ENCODE data around the gene SUN1.

Gene SUN1

DNA sequence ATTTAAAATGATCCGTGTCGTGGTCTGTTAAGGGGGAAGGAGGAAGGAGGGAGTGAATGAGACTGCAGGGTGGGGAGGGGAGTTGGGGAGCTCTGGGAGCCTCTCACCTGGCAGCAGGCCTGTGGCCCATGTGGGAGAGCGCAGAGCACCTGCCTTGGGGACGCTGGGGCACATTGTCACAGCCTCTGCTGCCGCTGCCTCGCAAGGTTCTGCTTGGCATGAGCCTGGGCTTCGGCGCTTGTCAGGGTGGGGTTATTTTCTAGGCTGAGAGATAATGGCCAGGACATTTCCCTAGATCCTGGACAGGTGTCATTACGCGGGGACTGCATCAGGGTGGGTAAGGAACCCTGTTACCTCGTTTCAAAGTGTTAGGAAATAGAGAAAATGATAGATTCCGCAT lies 2.2 kb upstream of the SUN1 start:
- no peak for FAIRE-seq
- no peak for TF ChIP-seq POLR2AphosphoS5 (IDR thresholded peaks at IDR 0.05; ENCODE audit: low read depth, low read length)
- TF ChIP-seq PAX5 (IDR thresholded peaks at IDR 0.05; ENCODE audit: insufficient read depth, low read length, severe bottlenecking): no peak
- TF ChIP-seq TAF1 (IDR thresholded peaks at IDR 0.05; ENCODE audit: low read depth, low read length): no peak
- no peak for TF ChIP-seq POU2F2 (IDR thresholded peaks at IDR 0.05; ENCODE audit: low read depth, low read length)
- TF ChIP-seq SPI1 (IDR thresholded peaks at IDR 0.05; ENCODE audit: low read depth, low read length): no peak
- DNase-seq (ENCODE audit: insufficient read length, low spot score): no peak

DNA sequence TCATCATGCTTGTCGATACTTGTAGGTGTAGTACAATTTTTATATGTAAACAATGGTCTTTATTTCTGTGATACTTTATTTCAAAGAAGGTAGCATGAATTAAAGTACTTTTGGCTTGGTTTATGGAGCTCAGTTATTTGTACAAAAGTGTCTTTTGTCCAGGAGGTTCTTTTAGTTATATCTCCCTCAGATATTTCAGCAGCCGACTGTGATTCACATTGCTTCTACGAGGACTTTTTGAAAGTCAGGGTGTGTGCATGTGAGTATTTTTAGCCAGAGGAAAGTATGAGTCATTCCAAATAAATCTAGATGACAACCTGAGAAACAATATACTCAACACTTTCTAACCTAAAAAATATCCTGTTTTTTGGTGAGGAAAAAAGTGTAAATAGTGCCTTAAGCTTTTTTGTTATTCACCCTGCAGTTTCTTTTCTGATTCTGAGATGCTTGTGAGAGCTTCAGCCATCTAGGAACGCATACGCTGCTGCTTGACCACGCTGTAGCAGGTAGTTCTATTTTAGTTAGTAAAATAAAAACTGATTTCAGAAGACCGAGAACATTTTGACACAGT lies 595 bp upstream of the SUN1 start:
- DNase-seq (ENCODE audit: insufficient read length, low spot score) (peak; percentile 57), FAIRE-seq (peak; percentile 65)
- TF ChIP-seq POLR2AphosphoS5 (IDR thresholded peaks at IDR 0.05; ENCODE audit: low read depth, low read length): no peak
- TF ChIP-seq SPI1 (IDR thresholded peaks at IDR 0.05; ENCODE audit: low read depth, low read length): no peak
- no peak for TF ChIP-seq TAF1 (IDR thresholded peaks at IDR 0.05; ENCODE audit: low read depth, low read length)
- TF ChIP-seq POU2F2 (IDR thresholded peaks at IDR 0.05; ENCODE audit: low read depth, low read length): no peak
- no peak; the same call in 1 of the 2 replicates for TF ChIP-seq POLR2A (IDR thresholded peaks at IDR 0.05; ENCODE audit: low read depth, low read length)
- TF ChIP-seq PAX5 (IDR thresholded peaks at IDR 0.05; ENCODE audit: insufficient read depth, low read length, severe bottlenecking): no peak

DNA sequence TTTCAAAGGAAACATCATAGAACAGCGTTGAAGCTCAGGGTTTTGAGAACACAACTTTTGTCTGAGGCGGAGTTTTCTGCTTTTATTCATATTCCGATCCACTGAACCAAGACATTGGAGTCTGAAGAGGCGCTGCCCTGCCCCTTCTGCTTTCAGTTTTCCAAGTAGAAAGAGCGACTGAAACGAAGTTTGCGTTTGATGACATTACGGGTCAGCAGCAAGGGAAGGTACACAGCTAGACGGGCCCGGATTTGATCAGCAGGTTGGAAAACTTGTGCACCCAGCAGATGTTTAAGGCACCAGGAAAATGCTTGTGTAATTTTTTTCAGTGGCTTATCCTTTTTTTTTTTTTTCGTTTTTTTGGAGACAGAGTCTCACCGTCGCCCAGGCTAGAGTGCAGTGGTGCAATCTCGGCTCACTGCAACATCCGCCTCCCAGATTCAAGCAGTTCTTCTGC lies 720 bp downstream of the SUN1 start:
- DNase-seq (ENCODE audit: insufficient read length, low spot score) (no peak), FAIRE-seq (no peak)
- TF ChIP-seq PAX5 (IDR thresholded peaks at IDR 0.05; ENCODE audit: insufficient read depth, low read length, severe bottlenecking): no peak
- no peak for TF ChIP-seq POU2F2 (IDR thresholded peaks at IDR 0.05; ENCODE audit: low read depth, low read length)
- TF ChIP-seq POLR2AphosphoS5 (IDR thresholded peaks at IDR 0.05; ENCODE audit: low read depth, low read length): no peak
- no peak for TF ChIP-seq SPI1 (IDR thresholded peaks at IDR 0.05; ENCODE audit: low read depth, low read length)
- TF ChIP-seq POLR2A (IDR thresholded peaks at IDR 0.05; ENCODE audit: low read depth, low read length): no peak
- TF ChIP-seq TAF1 (IDR thresholded peaks at IDR 0.05; ENCODE audit: low read depth, low read length): no peak

DNA sequence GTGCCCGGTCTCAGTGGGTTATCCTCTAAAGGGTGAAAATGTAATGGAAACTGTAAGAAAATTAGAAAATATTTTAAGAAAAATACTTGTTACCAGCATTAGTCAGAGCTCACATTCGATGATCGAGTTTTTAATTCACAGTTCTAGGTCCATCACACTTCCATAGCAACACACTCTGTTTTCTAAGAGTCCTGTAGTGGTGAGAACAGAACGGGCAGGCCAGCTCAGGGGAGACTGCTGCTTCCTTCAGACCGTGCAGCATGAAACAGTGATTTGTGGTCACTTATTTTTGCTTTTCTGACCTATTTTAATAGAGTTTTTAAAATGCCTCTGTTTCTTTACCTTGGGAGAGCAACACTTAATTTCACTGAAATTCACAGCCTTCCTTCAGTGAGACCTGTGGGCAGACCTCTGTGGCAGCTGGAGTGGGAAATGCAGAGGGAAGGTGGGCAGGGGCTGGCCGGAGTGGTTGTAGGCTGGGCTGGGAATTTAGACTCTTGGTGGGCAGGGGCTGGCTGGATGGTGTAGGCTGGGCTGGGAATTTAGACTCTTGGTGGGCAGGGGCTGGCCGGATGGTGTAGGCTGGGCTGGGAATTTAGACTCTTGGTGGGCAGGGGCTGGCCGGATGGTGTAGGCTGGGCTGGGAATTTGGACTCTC lies 1.5 kb downstream of the SUN1 start:
- FAIRE-seq (no peak), DNase-seq (ENCODE audit: insufficient read length, low spot score) (no peak)
- TF ChIP-seq SPI1 (IDR thresholded peaks at IDR 0.05; ENCODE audit: low read depth, low read length) (no peak), POLR2A (IDR thresholded peaks at IDR 0.05; ENCODE audit: low read depth, low read length) (no peak), PAX5 (IDR thresholded peaks at IDR 0.05; ENCODE audit: insufficient read depth, low read length, severe bottlenecking) (no peak), POU2F2 (IDR thresholded peaks at IDR 0.05; ENCODE audit: low read depth, low read length) (no peak), POLR2AphosphoS5 (IDR thresholded peaks at IDR 0.05; ENCODE audit: low read depth, low read length) (no peak), TAF1 (IDR thresholded peaks at IDR 0.05; ENCODE audit: low read depth, low read length) (no peak)

DNA sequence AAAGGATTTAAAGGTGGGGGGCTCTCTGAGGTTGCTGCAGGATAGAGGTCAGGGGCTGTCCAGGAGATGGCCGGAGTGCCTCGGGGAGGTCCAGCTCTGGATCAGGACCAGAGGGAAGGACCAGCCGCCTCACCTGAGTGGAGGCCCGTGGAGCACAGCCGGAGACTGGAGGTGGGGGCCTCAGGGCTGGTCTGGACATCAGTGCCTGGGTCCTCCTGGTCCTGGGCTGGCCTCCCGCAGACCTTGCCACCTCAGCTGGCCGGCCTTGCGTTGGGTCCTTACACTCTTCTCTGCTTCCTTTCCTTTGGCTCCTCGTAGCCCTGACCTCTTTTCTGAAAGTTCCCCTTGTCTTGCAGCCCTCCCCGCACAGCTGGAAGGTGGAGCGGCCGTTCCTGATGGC lies 2.0 kb downstream of the SUN1 start:
- FAIRE-seq (no peak), DNase-seq (ENCODE audit: insufficient read length, low spot score) (no peak)
- TF ChIP-seq TAF1 (IDR thresholded peaks at IDR 0.05; ENCODE audit: low read depth, low read length) (no peak), POLR2A (IDR thresholded peaks at IDR 0.05; ENCODE audit: low read depth, low read length) (no peak), PAX5 (IDR thresholded peaks at IDR 0.05; ENCODE audit: insufficient read depth, low read length, severe bottlenecking) (no peak), SPI1 (IDR thresholded peaks at IDR 0.05; ENCODE audit: low read depth, low read length) (no peak), POLR2AphosphoS5 (IDR thresholded peaks at IDR 0.05; ENCODE audit: low read depth, low read length) (no peak), POU2F2 (IDR thresholded peaks at IDR 0.05; ENCODE audit: low read depth, low read length) (no peak)

DNA sequence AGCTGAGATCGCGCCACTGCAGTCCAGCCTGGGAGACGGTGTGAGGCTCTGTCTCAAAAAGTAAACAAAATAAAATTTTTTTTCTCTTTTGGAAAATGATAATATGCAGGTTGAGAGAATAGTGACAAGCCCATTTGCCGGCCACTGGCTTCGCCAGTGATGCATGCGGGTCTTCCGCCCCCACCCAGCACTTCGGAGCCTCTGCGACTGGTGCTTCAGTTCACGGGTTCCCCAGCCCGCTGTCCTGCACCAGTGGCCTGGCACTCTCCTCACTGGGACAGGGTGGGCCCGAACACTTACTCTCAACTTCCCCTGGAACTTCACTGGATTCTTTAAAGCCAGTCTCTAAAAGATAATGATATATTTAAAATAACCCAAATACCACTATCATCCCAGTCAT lies 2.7 kb downstream of the SUN1 start:
- no peak for FAIRE-seq
- TF ChIP-seq POLR2AphosphoS5 (IDR thresholded peaks at IDR 0.05; ENCODE audit: low read depth, low read length) (no peak), TAF1 (IDR thresholded peaks at IDR 0.05; ENCODE audit: low read depth, low read length) (no peak)

DNA sequence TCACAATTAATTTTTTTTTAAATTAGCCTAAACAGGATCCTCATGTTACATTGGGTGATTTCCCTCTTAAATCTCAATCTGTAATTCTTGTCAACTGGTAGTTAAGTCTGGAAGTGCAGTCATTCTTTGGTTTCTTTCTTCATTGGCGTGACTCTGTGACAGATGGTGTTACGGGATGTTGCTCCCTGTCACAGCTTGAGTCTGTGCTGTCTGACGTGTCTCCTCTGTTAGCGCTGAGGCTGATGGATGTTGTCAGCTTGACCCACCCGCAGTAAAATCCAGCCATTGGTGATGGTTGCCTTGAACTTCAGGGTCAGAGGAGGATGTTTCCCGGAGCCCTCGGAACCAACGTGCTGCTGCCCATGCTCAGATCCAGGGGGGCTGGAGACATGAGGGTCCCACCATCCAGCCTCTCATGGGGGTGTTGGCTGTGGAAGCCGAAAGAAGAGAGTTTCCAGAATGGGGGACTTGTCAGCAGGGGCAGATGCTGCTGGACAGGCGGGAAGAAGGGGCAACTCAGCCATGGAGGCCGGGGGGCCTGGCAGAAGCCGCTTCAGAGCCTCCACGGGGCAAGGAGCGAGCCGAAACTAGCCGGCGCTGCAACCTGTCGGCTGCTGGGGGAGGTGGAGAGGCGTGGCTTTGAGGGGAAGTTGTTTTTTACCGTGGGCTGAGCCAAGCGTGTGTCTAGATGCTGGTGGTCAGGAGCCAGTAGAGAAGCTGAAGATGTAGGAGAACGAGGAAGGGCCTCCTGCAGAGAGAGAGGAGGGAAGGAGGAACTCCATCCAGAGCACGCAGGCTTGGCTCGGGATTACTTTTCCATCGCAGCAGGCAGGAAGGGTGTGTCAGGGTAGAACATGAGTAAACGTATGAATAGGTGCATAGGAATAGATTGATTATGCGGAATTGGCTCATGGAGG lies 3.5 kb downstream of the SUN1 start:
- DNase-seq (ENCODE audit: insufficient read length, low spot score) (no peak), FAIRE-seq (no peak)
- 0 out of 2 replicates have a peak, but pooled peaks have one; percentile 9 for TF ChIP-seq POLR2AphosphoS5 (IDR thresholded peaks at IDR 0.05; ENCODE audit: low read depth, low read length)
- TF ChIP-seq SPI1 (IDR thresholded peaks at IDR 0.05; ENCODE audit: low read depth, low read length): no peak

More for the DNA sequence above, 2.7 kb downstream of the SUN1 start:
- DNase-seq (ENCODE audit: insufficient read length, low spot score): no peak

DNA sequence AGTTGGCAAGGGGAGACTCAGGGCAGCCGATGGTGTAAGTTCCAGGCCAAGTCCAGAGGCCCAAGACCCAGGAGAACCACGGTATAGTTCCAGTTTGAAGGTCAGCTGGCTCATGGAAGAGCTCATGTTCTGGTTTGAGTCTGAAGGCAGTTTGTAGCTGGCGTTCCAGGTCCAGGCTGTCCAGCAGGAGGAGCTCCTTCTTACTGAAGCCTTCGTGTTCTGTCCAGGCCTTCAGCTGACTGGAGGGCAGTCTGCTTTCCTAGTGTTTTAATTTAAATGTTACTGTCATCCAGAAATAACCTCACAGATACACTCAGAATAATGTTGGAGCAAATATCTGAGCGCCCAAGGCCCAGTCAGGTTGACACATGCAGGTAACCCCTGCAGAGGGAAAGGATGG lies 4.2 kb downstream of the SUN1 start:
- DNase-seq (ENCODE audit: insufficient read length, low spot score) (no peak), FAIRE-seq (peak; percentile 43)
- no peak for TF ChIP-seq POLR2AphosphoS5 (IDR thresholded peaks at IDR 0.05; ENCODE audit: low read depth, low read length)
- TF ChIP-seq POLR2A (IDR thresholded peaks at IDR 0.05; ENCODE audit: low read depth, low read length): no peak
- no peak for TF ChIP-seq SPI1 (IDR thresholded peaks at IDR 0.05; ENCODE audit: low read depth, low read length)
- no peak for TF ChIP-seq PAX5 (IDR thresholded peaks at IDR 0.05; ENCODE audit: insufficient read depth, low read length, severe bottlenecking)
- TF ChIP-seq POU2F2 (IDR thresholded peaks at IDR 0.05; ENCODE audit: low read depth, low read length): no peak
- no peak for TF ChIP-seq TAF1 (IDR thresholded peaks at IDR 0.05; ENCODE audit: low read depth, low read length)

DNA sequence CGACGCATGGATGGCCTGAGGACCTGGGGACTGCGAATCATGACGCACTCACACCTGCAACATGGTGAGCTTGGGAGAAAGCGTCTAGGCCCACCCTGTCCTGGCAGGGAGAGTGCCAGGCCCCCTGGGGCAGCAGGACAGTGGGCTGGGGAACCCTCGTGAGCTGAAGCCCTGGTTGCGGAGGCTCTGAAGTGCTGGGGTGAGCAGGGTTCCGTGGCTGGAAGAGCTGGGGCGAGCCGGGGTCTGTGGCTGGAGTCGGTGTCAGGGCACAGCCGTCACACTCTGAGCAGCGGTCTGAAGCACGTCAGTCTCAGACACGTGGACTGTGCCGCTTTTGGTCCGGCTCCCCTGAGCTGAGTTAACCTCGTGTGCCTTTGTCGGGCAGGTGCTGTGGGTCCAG lies 4.7 kb downstream of the SUN1 start:
- TF ChIP-seq PAX5 (IDR thresholded peaks at IDR 0.05; ENCODE audit: insufficient read depth, low read length, severe bottlenecking) (no peak), SPI1 (IDR thresholded peaks at IDR 0.05; ENCODE audit: low read depth, low read length) (no peak), POLR2AphosphoS5 (IDR thresholded peaks at IDR 0.05; ENCODE audit: low read depth, low read length) (no peak), TAF1 (IDR thresholded peaks at IDR 0.05; ENCODE audit: low read depth, low read length) (no peak), POLR2A (IDR thresholded peaks at IDR 0.05; ENCODE audit: low read depth, low read length) (no peak), POU2F2 (IDR thresholded peaks at IDR 0.05; ENCODE audit: low read depth, low read length) (no peak)
- FAIRE-seq (no peak), DNase-seq (ENCODE audit: insufficient read length, low spot score) (no peak)
